Ectodermal cell (in vitro differentiated cells): ENCODE measurements around the gene ZNF169.
"Not testable (repeated sequence)": the region's sequence is repeated elsewhere in the genome, so short reads cannot be mapped to it uniquely, and the experiment has no call there.

Source experiments
- H3K27ac ChIP-seq: 2 replicates; pipeline ENCODE4 v1.7.0; 2013; ENCODE audit warnings: mild to moderate bottlenecking, low read depth, low read length; ENCODE audit not compliant: insufficient read depth, poor library complexity, severe bottlenecking
- H3K27me3 ChIP-seq: 2 replicates; pipeline ENCODE4 v1.7.0; 2013; ENCODE audit warnings: mild to moderate bottlenecking, low read length; ENCODE audit not compliant: insufficient read depth, control insufficient read depth, poor library complexity, severe bottlenecking
- H3K36me3 ChIP-seq: one replicate; pipeline ENCODE4 v1.7.0; 2013; ENCODE audit warnings: low read length; ENCODE audit not compliant: control insufficient read depth, insufficient read depth
- H3K4me1 ChIP-seq: one replicate; pipeline ENCODE4 v1.7.0; 2013; ENCODE audit warnings: low read length; ENCODE audit not compliant: control insufficient read depth, insufficient read depth
- H3K4me3 ChIP-seq: 2 replicates; pipeline ENCODE4 v1.7.0; 2013; ENCODE audit warnings: low read depth, low read length, control low read depth; ENCODE audit not compliant: insufficient read depth
- H3K9me3 ChIP-seq: 2 replicates; pipeline ENCODE4 v1.7.0; 2013; ENCODE audit warnings: mild to moderate bottlenecking, low read length, moderate library complexity; ENCODE audit not compliant: control insufficient read depth
- WGBS, 2 experiments: methylation state at CpG; one replicate each; pipeline ENCODE4 v1.1.7; 2013; ENCODE audit warnings: missing lambda C conversion rate in 2 of 2; 5-methylcytosine and 5-hydroxymethylcytosine counted together

Gene ZNF169

GRCh38 chr9:94286116-94286515 lies 27.0 kb downstream of the ZNF169 start:
- H3K36me3 ChIP-seq, result no peaks in the 10 kb centered on the region
- H3K27me3 ChIP-seq, result no peaks in the 10 kb centered on the region
- H3K4me1 ChIP-seq, result no peaks in the 10 kb centered on the region
- no peak overlapping the region for H3K27ac ChIP-seq
- no peak overlapping the region for H3K4me3 ChIP-seq
- WGBS, 2 experiments, result 94 to 100% methylated on average over 1 to 3 of the region's 3 CpGs
- no peaks in the 10 kb centered on the region for H3K9me3 ChIP-seq

- no peak overlapping the region for H3K27ac ChIP-seq
- 93 to 95% methylated on average over 7 of the region's 7 CpGs for WGBS, 2 experiments
- no peaks in the 10 kb centered on the region for H3K27me3 ChIP-seq
- H3K36me3 ChIP-seq, result no peaks in the 10 kb centered on the region
- H3K4me3 ChIP-seq, result no peak overlapping the region
- H3K4me1 ChIP-seq, result no peaks in the 10 kb centered on the region
- H3K9me3 ChIP-seq, result no peaks in the 10 kb centered on the region
These were observed 28.9 kb downstream of the ZNF169 start for GRCh38 chr9:94287877-94288513.

GRCh38 chr9:94289691-94290090 lies 30.6 kb downstream of the ZNF169 start:
- H3K9me3 ChIP-seq, result no peaks in the 10 kb centered on the region
- WGBS, 2 experiments, result 93 to 94% methylated on average over 2 of the region's 2 CpGs

GRCh38 chr9:94298949-94299599 lies 40.0 kb downstream of the ZNF169 start:
- H3K27ac ChIP-seq, result no peak overlapping the region
- H3K9me3 ChIP-seq, result no peaks in the 10 kb centered on the region
- peaks cover 3% of the 10 kb centered on the region for H3K36me3 ChIP-seq
- H3K4me1 ChIP-seq, result peaks cover 3% of the 10 kb centered on the region
- H3K27me3 ChIP-seq, result no peaks in the 10 kb centered on the region
- H3K4me3 ChIP-seq, result no peak overlapping the region
- WGBS, 2 experiments, result 84 to 85% methylated on average over 8 to 9 of the region's 9 CpGs

More at GRCh38 chr9:94289691-94290090, 30.6 kb downstream of the ZNF169 start:
- no peaks in the 10 kb centered on the region for H3K4me1 ChIP-seq
- no peak overlapping the region for H3K4me3 ChIP-seq
- H3K27ac ChIP-seq, result no peak overlapping the region
- no peaks in the 10 kb centered on the region for H3K27me3 ChIP-seq
- H3K36me3 ChIP-seq, result no peaks in the 10 kb centered on the region

DNA sequence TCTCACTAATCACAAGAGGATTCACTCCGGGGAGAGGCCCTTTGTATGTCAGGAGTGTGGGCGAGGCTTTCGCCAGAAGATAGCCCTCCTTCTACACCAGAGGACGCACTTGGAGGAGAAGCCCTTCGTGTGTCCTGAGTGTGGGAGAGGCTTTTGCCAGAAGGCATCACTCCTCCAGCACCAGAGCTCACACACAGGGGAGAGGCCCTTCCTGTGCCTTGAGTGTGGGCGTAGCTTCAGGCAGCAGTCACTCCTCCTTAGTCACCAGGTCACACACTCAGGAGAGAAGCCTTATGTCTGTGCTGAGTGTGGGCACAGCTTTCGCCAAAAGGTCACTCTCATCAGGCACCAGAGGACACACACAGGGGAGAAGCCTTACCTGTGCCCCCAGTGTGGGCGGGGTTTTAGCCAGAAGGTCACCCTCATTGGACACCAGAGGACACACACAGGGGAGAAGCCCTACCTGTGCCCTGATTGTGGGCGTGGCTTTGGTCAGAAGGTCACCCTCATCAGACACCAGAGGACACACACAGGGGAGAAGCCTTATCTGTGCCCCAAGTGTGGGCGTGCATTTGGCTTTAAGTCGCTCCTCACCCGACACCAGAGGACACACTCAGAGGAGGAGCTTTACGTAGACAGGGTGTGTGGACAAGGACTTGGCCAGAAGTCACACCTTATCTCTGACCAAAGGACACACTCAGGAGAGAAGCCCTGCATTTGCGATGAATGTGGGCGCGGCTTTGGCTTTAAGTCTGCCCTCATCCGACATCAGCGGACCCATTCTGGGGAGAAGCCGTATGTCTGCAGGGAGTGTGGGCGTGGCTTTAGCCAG lies 41.6 kb downstream of the ZNF169 start:
- no peak overlapping the region for H3K4me3 ChIP-seq
- H3K27ac ChIP-seq, result no peak overlapping the region
- H3K36me3 ChIP-seq, result peaks cover 3% of the 10 kb centered on the region
- H3K27me3 ChIP-seq, result no peaks in the 10 kb centered on the region
- no peaks in the 10 kb centered on the region for H3K9me3 ChIP-seq
- peaks cover 5% of the 10 kb centered on the region for H3K4me1 ChIP-seq
- 95 to 96% methylated on average over 20 of the region's 20 CpGs for WGBS, 2 experiments

- no peaks in the 10 kb centered on the region for H3K27me3 ChIP-seq
- H3K27ac ChIP-seq, result no peak overlapping the region
- H3K36me3 ChIP-seq, result no peaks in the 10 kb centered on the region
- peaks cover 5% of the 10 kb centered on the region for H3K4me1 ChIP-seq
- H3K9me3 ChIP-seq, result no peaks in the 10 kb centered on the region
- WGBS, 2 experiments, result 95 to 97% methylated on average over 5 of the region's 5 CpGs
- H3K4me3 ChIP-seq, result no peak overlapping the region
These were observed 42.5 kb downstream of the ZNF169 start for GRCh38 chr9:94301583-94301982.

DNA sequence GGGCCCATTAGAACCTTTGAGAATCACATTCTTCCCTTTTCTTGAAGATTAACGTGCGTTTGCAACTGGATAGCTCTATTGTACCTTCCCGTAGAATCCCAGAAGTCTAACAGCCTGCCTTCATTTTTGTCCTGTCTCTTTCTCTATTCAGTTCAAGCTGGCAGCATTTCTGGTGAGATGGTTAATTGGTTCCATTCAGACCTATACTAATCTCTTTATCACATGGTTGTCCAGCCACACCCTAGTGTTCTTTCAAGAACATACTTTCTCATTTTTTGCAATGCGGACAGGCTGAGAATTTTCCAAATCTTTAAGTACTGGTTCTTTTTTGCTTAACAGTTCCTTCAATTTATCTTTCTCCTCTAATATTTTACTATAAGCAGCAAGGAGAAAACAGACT lies 43.3 kb downstream of the ZNF169 start:
- Histone ChIP-seq H3K9me3 (no peaks in the 10 kb centered on the region), H3K27me3 (no peaks in the 10 kb centered on the region), H3K4me1 (peaks cover 5% of the 10 kb centered on the region), H3K36me3 (no peaks in the 10 kb centered on the region), H3K27ac (no peak overlapping the region), H3K4me3 (no peak overlapping the region)
- 90 to 95% methylated on average over 4 of the region's 4 CpGs for WGBS, 2 experiments

- Histone ChIP-seq H3K4me3 (no peak overlapping the region), H3K27ac (no peak overlapping the region), H3K36me3 (no peaks in the 10 kb centered on the region), H3K4me1 (peaks cover 5% of the 10 kb centered on the region), H3K9me3 (no peaks in the 10 kb centered on the region), H3K27me3 (no peaks in the 10 kb centered on the region)
These were observed 44.2 kb downstream of the ZNF169 start for GRCh38 chr9:94303321-94303720.

DNA sequence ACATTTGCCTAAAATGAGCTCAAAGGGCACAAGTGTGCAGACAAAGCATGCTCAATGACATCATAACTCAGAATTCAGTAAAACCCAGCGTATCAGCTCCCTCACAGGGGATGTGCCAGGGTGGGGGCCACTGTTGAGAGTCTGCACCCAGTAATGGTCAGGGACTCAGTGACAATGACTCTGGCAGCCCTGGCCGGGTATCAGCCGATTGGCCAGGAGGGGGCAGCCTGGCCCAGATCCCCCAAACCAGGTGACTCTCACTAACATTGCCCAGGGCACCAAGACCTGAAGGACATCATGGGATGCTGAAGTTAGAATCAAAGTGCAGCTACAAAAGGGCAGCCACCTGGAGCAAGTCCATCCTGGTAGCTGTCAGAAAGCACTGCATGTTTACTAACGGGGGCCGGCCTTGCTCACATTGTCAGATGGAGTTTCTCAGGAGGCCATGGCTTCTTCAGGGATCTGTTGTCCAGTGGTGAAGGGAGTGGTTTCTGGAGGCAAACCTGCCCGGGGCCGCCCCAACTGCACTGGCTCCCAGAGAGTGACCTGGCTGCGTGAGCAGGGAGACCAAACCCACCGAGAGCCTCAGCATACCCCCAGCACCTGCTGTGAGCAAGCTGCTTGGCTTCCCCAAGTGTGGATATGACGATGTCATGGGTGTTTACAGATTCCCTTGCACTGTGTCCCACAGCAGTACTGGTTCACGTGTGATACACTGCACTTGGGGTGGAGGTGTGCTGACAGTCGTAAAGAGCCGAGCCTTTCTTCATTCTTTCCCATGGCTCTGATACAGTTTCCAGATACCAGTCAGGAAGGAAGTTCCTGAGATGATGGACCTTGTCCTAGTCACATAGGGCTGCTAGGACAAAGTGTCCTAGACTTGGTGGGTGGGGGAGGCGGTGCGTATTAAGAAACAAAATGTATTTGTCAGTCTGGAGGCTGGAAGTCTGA lies 56.2 kb downstream of the ZNF169 start:
- not testable (repeated sequence) for H3K9me3 ChIP-seq, H3K27ac ChIP-seq, H3K4me3 ChIP-seq, H3K27me3 ChIP-seq, H3K4me1 ChIP-seq, H3K36me3 ChIP-seq
- 92% methylated on average over 2 of the region's 15 CpGs; no CpG with 5 or more reads in 1 of the 2 experiments for WGBS, 2 experiments
